Pancreas (tissue), 10 donors: ENCODE data around the gene GSG1L2. TPM values are rescaled to one million over a fixed set of nuclear protein-coding genes. Genes with fewer than 3 reads are reported as not detected.

ENCODE experiments used
- ATAC-seq, 4 donors: fragments of 200-7000 bp; cut with Tn5 transposase; one replicate each; pipeline versions ENCODE4 v1.8.0 to v1.9.1; 2020; ENCODE audit warnings: mild to moderate bottlenecking in 4 of 4, moderate library complexity in 4 of 4
- DNase-seq, 6 donors: peaks; one replicate each; pipeline ENCODE4 v3.0.0-alpha.2; 2020
- FAIRE-seq: peaks from 2 replicates; lab custom pipeline; 2012; peaks lifted over from hg19 to GRCh38; lab: Jason Lieb, UNC
- H3K27ac ChIP-seq, 4 donors: fragments of 200-600 bp; sonication (generic); 1 replicate in 3 of 4; 2 replicates in 1 of 4; pipeline versions ENCODE4 v1.5.0 to v1.8.0; 2020
- H3K27me3 ChIP-seq, 4 donors: fragments of 200-600 bp; one replicate each; pipeline ENCODE4 v1.8.0; 2021
- H3K36me3 ChIP-seq, 3 donors: fragments of 200-600 bp; sonication (generic) in 1 of 3; one replicate each; pipeline versions ENCODE4 v1.5.0 to v1.8.0; 2020 to 2021
- H3K4me1 ChIP-seq, 3 donors: fragments of 200-600 bp; one replicate each; pipeline ENCODE4 v1.8.0; 2021
- H3K4me3 ChIP-seq, 4 donors: fragments of 200-600 bp; sonication (generic) in 2 of 4; one replicate each; pipeline versions ENCODE4 v1.5.0 to v1.8.0; 2020 to 2021
- H3K9me3 ChIP-seq, 4 donors: fragments of 200-600 bp; one replicate each; pipeline ENCODE4 v1.8.0; 2021
- CTCF ChIP-seq, 4 donors: fragments of 200-600 bp; sonication (generic) in 3 of 4; IDR thresholded peaks; one replicate each; pipeline versions ENCODE4 v1.5.0 to v1.8.0; 2021; ENCODE audit warnings: antibody characterized with exemption in 4 of 4
- WGBS, 2 donors: extraction: QIAGEN DNeasy Blood & Tissue Kit; methylation state at CpG; one replicate each; pipeline ENCODE4 v1.1.7; 2013; 5-methylcytosine and 5-hydroxymethylcytosine counted together
- intact Hi-C, 3 donors: fragments of 100-400 bp; cut with DNase I; formaldehyde crosslinking; loops; one replicate each; pipeline versions ENCODE4 v1.11.1 to v1.14.2; 2022
- polyA plus RNA-seq, 2 donors: library from polyadenylated mRNA; stranded (reverse); fragments of 200-250 nt; gene quantifications; one replicate each; pipeline ENCODE4 v1.2.3, GENCODE V29; 2013
- total RNA-seq, 6 donors: library from RNA; stranded (reverse); fragmentation: NEBNext Ultra II Directional in 4 of 6; extraction: Animal tissue kit (Norgen Biotek cat#: 25700) in 4 of 6; gene quantifications; one replicate each; pipeline versions ENCODE4 v1.2.1 to v1.2.4, GENCODE V29; 2021 to 2023
- donor health status: healthy with polysubstance abuse.
- donor health status: DM: no; HTN: no; CAD: no; lungs with moderate emphysema.
- donor health status: DM: no; HTN: no; CAD: no.
- donor health status: control.
- donor health status: control.
- donor health status: Bipolar disorder and iron deficiency.
- donor health status: DM: yes; HTN: yes; CAD: no.
- donor health status: DM: no; HTN: no; CAD: no.
- donor health status: DM: no; HTN: no; CAD: no.
- donor health status: DM: yes; HTN: yes; CAD: no.

Gene GSG1L2
- total and polyA plus RNA-seq, 8 donors = not detected

- no peak for TF ChIP-seq CTCF (IDR thresholded peaks at IDR 0.05)
- no peaks in the 10 kb centered on the region for H3K36me3 ChIP-seq
- intact Hi-C loops = no loop called here
- H3K4me1 ChIP-seq = no peaks in the 10 kb centered on the region
- no peak overlapping the region for H3K27ac ChIP-seq
- 36 to 38% methylated on average over 13 of the region's 13 CpGs for WGBS, 2 donors
- no peak overlapping the region for H3K4me3 ChIP-seq
- ATAC-seq = no peak
- FAIRE-seq = no peak
- no peaks in the 10 kb centered on the region for H3K27me3 ChIP-seq
- no peak for DNase-seq
- H3K9me3 ChIP-seq = no peaks in the 10 kb centered on the region
These were observed 6.7 kb upstream of the GSG1L2 start for GRCh38 chr17:9828296-9829295.

DNA sequence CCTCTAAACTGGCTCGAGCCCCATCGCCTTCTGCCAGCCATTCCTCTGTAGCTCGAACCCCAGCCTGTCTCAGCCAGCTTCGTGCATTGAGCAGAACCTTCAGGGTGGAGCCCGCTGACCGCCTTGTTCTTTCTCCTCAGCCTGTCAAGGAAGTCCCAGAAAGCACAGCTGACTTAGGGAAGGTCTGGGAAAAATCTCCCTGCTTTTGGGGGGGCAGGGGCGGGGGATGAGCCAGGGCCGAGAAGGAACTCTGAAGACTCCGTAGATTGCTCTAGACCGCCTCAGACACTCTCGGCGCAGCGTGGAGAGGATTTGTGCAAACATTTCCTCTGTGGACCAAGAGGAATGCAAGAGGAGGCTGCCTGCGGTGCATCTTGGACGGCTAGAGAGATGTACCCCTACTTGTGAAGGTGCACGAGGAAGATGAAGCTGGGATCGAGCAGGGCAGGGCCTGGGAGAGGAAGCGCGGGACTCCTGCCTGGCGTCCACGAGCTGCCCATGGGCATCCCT lies 3.8 kb upstream of the GSG1L2 start, which contains the start of gene GLP2R:
Gene GLP2R, plus strand, starts transcription at position 284 of the 510 bp plus-strand sequence. Its CDS starts 140 bp downstream, at position 424.
- no peak for TF ChIP-seq CTCF (IDR thresholded peaks at IDR 0.05)
- Histone ChIP-seq H3K27ac (no peak within 1 kb of the TSS), H3K4me1 (no peaks in the 10 kb centered on the region), H3K36me3 (no peaks in the 10 kb centered on the region), H3K9me3 (no peaks in the 10 kb centered on the region), H3K4me3 (no peak within 1 kb of the TSS), H3K27me3 (no peaks in the 10 kb centered on the region)
- FAIRE-seq = no peak
- intact Hi-C loops = no loop called here
- DNase-seq = no peak
- 41 to 44% methylated on average over 21 of the region's 21 CpGs for WGBS, 2 donors
- ATAC-seq = no peak

GRCh38 chr17:9824797-9825338 lies 3.0 kb upstream of the GSG1L2 start:
- H3K4me3 ChIP-seq = no peak overlapping the region
- intact Hi-C loops = no loop called here
- H3K4me1 ChIP-seq = no peaks in the 10 kb centered on the region
- ATAC-seq = no peak
- H3K9me3 ChIP-seq = no peaks in the 10 kb centered on the region
- no peaks in the 10 kb centered on the region for H3K36me3 ChIP-seq
- no peak for DNase-seq
- FAIRE-seq = no peak
- H3K27ac ChIP-seq = no peak overlapping the region
- no peaks in the 10 kb centered on the region for H3K27me3 ChIP-seq
- TF ChIP-seq CTCF (IDR thresholded peaks at IDR 0.05) = no peak
- 58 to 68% methylated on average over 8 of the region's 8 CpGs for WGBS, 2 donors

- TF ChIP-seq CTCF (IDR thresholded peaks at IDR 0.05) = no peak
- Histone ChIP-seq H3K36me3 (no peaks in the 10 kb centered on the region), H3K4me3 (no peak overlapping the region), H3K27me3 (no peaks in the 10 kb centered on the region), H3K4me1 (no peaks in the 10 kb centered on the region), H3K9me3 (no peaks in the 10 kb centered on the region), H3K27ac (no peak overlapping the region)
- 47 to 54% methylated on average over 4 of the region's 4 CpGs for WGBS, 2 donors
- DNase-seq = no peak
- FAIRE-seq = no peak
- ATAC-seq = no peak
- intact Hi-C loops = no loop called here
These were observed 2.2 kb upstream of the GSG1L2 start for GRCh38 chr17:9824094-9824493.
